ENCODE data around the gene NOB1.

DNA sequence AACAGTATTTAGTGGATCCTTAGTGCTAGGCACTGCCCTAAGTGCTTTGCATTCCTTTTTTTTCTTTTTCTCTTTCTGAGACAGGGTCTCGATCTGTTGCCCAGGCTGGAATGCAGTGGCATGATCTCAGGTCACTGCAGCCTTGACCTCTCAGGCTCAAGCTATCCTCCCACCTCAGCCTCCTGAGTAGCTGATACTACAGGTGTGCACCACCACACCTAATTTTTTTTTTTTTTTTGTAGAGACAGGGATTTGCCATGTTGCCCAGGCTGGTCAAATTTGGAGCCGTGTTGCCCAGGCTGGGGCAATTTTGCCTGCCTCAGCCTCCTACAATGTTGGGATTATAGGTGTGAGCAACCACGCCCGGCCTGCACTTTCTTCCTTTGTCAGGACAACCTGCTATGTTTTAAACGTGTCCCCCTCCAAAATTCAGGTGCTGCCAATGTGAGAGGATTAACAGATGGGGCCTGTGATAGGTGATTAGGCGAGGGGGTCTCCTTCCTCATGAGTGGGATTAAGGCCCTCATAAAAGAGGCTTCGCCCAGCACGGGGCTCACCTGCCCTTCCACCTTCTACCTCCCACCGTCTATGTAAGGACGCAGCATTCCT is 33.8 kb downstream of the NOB1 start:
- TF ChIP-seq POLR2A (IDR thresholded peaks at IDR 0.05) (no peak), POLR2AphosphoS5 (IDR thresholded peaks at IDR 0.05) (no peak), EP300 (IDR thresholded peaks at IDR 0.05) (no peak)
- TF ChIP-seq, protein P1, sequence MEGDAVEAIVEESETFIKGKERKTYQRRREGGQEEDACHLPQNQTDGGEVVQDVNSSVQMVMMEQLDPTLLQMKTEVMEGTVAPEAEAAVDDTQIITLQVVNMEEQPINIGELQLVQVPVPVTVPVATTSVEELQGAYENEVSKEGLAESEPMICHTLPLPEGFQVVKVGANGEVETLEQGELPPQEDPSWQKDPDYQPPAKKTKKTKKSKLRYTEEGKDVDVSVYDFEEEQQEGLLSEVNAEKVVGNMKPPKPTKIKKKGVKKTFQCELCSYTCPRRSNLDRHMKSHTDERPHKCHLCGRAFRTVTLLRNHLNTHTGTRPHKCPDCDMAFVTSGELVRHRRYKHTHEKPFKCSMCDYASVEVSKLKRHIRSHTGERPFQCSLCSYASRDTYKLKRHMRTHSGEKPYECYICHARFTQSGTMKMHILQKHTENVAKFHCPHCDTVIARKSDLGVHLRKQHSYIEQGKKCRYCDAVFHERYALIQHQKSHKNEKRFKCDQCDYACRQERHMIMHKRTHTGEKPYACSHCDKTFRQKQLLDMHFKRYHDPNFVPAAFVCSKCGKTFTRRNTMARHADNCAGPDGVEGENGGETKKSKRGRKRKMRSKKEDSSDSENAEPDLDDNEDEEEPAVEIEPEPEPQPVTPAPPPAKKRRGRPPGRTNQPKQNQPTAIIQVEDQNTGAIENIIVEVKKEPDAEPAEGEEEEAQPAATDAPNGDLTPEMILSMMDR (IDR thresholded peaks at IDR 0.05), result no peak
